GM18861 (cell line): ENCODE results near the gene CBR3.

Source experiments
- ATAC-seq: cut with Tn5 transposase; IDR thresholded peaks from one replicate; pipeline ENCODE4 v1.9.1; 2021; ENCODE audit not compliant: unreplicated experiment

The CBR3 gene

DNA sequence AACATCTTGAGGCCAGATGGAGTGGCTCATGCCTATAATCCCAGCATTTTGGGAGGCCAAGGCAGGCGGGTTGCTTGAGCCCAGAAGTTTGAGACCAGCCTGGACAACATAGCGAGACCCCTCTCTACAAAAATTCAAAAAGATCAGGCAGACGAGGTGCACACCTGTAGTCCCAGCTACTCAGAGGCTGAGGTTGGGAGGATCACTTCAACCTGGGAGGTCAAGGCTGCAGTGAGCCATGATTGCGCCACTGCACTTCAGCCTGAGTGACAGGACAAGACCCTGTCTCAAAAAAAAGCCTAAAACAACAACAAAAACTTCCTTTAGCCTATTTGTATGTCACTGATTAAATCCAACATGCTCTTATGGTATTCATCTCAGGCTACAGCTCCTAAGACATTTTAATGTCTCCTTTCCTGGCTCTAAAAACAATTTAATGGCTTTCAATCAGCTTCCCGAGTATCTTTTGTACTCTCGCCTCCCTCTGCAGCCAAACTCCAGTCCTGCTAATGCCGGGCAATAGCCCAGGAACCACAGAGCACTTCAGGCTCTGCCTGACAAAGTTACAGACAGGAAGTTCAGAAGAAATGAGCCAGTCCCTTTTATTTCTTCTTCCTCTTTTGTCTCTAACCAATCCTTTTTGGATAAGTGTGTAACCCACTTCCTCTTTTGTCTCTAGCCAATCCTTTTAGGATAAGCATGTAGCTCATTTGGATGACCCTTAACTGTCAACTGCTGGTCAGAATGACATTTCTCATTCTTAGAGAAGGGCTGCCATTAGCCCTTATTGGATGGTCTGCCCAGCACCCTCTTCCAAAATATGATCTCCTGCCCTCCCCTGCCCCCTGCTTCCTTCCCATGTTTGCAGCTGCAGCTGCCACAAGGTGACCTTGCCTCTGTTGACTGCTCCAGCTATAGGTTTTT is 15.2 kb downstream of the CBR3 start:
- peak; percentile 67 for ATAC-seq

DNA sequence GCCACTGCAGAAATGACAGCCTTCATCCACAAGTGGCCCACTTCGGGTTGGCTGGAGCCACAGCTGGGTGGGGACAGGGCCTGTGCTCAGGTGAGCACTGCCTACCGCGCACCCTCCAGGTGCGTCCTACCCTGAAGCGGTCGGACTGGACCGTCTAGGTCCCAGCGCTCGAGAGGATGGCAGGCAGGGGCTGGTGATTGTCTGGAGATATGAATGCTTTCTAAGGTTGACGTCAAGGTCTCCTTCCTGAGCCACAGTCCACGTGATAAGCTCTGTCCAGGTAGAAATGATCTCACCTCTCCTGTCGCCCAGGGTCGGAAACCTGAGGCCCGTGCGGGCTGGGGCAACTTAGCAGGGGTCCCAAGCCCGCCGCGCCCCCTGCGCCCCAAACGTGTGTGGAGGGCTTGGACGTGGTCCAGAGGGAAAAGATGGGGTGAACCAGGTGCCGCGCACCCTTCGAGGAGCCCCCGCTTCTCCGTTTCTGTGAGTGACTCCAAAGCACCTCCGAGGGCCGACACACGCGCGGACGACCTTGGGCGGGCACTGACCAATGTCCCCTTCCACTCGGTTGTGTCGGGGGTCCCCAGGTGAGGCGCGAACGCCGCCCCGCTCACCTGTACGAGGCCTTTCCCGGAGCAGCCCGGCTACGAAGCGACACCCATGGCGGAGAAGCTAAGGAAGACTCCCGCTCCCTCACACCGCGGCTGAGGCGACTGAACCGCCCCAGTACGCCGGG is 20.9 kb downstream of the CBR3 start:
- ATAC-seq, result no peak

DNA sequence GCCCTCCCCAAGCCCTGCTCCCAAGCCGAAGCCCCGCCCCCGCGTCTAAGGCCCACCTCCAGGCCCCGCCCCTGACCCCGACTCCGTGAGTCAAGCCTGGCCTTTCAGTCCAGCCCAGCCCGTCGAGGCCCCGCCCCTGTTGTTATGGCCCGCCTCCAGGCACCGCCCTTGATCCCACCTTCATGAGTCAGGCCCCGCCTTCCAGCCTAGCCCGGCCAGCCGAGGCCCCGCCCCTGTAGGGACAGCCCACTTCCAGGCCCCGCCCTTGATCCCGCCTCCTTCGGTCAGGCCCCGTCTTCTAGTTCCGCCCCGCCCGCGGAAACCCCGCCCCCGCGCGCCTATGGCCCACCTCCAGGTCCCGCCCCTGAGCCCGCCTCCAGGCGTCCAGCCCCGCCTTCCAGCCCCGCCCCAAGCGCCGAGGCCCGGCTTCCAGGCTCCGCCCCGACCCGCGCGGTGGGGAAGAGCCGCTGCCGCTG is 21.5 kb downstream of the CBR3 start:
- peak; percentile 71 for ATAC-seq

DNA sequence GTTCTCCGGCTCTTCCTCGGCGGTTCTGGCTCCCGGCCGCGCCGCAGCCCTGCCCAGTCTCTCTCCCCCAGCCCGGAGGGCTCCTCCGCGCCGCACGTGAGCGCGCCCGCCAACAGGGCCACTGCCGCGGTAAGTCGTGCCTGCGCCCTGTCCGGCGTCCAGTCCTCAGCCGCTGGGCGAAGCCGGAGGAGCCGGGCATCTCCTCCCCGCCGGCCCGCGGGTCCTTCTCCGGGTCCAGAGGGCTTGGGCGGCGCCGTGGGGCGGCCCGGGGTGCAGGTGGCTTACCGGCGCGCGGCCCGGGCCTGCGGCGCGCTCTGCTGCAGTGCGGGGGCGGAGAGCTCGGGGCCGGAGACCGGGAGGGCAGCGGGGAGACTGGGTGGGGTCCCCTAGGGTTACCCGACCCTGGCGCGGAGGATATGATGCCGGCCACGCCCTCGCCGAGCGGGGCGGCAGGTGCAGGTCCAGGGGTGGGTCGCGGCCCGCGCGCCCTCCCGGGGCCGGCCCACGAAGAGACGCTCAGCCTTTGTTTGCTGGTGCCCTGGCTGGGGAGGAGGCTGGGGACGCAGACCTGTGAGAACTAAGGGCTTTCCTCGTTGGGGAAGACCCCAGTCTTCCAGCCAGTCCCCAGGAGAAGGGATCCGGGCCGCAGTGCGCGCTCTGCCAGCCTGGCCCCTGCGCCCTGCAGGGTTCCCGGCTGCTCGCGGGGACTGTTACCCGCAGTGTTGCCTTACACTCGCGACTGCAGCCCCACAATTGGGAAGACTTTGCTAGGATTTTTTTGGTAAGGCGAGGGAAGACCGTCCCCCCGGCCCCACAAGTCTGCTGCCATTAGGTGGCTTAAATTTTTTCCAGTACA is 22.2 kb downstream of the CBR3 start, which contains the start of gene DOP1B:
Gene DOP1B (plus strand): TSS at position 10 of the 856 bp plus-strand sequence. CDS start 7,910 bp downstream, outside the sequence.
- ATAC-seq, result peak; percentile 20

DNA sequence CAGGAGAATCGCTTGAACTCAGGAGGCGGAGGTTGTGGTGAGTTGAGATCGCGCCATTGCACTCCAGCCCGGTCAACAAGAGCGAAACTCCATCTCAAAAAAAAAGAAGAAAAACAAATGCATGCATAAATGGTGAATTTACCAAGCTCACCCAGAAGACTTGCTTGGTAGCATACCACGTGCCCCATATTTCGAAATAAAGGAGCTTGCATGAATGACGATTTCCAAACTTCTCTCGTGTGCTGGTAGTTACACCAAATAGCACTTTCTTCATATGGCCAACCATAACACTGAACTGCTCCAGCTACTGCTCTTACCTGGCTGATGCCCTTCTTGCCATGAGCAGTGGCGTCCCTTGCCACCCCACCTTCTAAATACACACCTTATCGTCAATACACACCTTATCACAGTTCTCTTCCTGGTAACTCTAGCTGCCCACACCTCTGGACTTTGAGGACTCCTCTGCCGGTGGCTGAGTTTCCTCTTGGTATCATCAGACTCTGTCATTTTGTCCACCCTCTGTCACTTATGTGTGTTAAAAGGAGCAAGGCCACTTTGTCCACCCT is 24.6 kb downstream of the CBR3 start:
- no peak for ATAC-seq

DNA sequence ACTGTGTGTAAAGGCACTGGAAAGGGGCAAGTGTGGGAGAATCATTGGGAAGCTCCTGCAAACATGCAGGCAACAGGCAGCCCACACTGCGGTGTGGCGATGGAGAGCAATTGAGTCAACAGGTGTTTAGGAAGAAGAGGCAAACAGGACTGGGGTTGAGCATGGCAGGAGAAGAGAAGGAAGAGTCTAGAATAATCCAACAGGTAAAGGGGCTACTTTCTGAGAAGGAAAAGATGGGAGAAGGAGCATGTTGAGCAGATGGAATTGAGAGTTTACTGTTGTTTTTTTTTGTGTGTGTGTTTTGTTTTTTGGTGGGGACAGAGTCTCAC is 25.9 kb downstream of the CBR3 start:
- no peak for ATAC-seq

DNA sequence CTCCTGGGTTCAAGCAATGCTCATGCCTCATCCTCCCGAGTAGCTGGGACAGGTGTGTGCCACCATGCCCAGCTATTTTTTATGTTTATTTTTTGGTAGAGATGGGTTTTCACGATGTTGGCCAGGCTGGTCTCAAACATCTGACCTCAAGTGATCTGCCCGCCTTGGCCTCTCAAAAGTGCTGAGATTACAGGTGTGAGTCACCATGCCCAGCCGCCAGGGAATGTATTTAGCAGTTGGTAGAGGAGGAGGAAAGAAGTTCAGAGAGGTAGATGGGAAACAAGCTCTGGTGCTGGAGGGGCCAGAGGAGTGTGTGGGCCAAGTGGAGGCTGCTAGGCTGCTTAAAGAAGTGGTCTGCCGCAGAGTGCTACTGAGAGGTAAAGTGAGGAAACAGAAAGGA is 27.8 kb downstream of the CBR3 start:
- no peak for ATAC-seq

DNA sequence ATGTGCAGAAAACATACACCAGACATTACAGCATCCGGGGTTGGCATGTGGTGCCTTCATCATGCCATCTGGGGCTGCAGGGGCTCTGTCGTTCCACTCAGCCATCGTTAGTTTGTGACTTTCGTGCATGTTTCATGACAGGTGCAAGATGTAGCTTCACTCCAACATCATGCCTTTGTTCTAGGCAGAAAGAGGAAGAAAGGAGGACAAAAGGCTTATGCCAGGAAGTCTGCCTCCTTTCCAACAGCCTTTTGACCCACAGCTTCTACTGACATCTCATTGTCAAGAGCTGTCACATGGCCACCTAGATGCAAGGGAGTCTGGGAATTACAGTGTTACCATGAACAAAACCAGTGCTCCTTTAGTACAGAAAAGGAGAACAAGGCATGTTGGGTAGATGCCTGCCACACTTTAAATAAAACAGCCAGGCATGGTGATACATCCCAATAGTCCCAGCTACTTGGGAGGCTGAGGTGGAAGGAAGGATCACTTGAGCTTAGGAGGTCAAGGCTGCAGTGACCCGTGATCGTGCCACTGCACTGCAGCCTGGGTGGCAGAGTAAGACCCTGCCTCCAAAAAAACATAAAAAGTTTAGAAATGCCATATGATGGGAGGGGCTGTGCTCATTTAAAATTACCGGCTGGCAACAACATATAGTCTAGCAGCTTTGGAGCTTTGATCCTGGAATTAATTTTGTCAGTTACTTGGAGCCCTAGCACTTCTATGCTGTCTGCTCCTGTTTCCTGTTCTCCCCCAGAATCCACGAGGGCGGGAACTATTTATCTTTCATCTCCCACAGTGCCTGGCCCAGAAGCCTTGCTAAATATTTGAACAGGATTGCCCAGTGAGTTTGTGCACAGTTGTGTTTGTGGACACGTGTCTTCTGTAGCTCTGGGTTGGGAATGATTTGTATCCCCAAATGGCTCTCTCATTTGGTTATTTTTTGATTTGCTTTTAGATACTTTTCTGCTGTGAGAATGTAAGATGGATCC is 29.2 kb downstream of the CBR3 start:
- ATAC-seq, result no peak

DNA sequence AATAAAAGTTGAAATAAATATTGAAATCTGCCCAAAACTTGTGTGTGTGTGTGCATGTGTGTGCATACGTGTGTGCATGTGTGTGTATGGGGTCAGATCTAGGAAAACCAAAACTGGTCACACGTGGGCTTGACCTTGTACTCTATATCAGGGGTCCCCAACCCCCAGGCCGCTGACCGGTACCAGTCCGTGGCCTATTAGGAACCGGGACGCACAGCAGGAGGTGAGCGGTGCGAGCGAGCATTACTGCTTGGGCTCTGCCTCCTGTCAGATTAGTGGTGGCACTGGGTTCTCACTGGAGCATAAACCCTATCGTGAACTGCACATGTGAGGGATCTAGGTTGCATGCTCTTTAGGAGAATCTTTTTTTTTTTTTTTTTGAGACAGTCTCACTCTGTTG is 30.5 kb downstream of the CBR3 start:
- ATAC-seq, result no peak

DNA sequence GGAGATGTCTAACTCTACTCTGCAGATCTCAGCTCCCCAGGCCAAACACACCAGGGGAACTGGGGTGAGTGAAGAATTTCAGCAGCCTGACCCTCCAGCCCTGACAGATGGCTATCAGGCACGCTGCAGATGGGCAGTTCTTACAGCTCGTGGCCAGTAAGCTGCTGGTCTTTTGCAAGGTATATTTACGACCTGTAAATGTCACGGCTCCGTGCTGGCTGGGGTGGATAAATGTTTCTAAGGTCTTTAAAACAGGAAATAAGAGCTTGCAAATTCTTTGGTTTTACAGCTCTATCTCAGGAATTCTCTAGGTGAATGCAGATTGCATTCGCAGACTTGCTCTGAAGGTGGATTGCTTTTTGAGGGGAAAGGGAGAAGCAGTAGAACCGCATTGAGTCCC is 31.8 kb downstream of the CBR3 start:
- ATAC-seq, result no peak

DNA sequence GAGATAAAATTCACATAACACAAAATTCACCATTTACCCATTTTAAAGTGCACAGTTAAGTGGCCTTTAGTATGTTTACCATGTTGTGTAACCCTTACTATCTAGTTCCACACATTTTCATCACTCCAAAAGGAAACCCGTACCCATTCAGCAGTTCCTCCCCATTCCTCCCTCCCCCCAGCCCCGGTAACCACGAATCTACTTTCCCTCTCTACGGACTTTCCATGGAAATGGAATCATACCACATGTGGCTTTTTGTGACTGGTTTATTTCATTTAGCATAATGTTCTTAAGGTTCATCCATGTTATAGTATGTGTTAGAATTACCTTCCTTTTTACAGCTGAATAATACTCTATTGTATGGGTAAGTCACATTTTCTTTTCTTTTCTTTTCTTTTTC is 32.7 kb downstream of the CBR3 start:
- ATAC-seq, result no peak

DNA sequence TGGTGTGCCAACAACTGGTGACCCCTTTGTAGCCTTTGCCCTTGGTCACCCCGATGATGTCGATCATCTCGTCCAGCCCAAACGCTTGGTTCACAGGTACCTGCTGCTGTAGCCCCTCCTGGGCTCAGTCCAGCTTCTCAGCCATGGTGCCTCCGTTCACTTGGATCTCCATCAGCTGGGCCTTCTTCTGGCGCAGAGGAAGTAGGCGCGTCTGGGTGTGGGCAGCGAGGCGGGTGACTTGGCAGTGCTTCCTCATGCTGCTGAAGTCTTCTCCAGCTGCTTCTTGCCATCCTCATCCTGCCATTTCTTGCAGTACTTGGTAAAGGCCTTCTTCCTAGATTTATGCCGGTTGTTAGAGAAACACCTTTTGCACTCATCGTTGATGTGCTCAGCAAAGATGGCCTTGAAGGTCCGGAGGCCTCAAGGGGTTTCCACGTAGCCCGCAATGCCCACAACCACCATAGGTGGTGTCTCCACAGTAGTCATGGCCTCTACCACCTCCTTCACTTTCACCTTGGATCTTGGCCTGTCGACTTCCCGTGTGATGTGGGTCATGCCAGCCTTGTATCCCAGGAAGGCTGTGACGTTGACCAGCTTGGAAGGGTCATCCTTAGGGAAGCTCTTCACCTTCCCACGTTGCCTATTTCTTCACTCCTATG is 34.7 kb downstream of the CBR3 start:
- no peak for ATAC-seq

DNA sequence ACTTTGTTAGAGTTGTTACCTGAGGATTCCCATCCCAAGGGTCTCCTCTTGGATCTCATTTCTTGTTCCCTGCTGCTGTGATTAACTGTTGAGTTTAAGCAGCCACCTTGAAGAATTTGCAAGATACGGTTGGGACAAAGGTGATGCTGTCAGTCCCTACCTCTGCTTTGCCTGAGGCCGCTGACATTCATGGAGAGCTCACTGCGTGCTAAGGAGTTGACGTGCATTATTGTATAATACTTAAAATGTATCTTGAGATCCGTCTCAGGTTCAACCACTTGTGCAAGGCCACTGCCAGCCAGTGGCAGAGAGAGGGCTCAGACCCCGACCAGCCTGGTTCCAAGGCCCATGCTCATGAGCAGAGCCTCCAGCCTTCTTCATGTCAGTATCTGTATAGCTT is 35.9 kb downstream of the CBR3 start:
- ATAC-seq, result no peak

DNA sequence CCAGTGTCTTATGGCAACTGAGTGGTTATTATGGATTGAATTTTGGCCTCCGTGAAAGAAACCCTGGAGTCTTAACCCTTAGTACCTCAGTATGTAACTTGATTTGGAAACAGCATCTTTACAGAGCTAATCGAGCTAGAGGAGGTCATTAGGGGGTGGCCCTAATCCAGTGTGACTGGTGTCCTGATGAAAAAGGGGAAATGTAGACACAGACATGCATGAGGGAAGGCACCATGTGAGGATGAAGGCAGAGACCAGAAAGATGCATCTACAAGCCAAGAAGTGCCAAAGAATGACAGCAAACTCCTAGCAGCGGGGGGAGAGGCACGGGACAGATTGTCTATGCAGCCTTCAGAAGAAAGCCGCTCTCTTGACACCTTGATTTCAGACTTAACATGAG is 36.5 kb downstream of the CBR3 start:
- no peak for ATAC-seq

DNA sequence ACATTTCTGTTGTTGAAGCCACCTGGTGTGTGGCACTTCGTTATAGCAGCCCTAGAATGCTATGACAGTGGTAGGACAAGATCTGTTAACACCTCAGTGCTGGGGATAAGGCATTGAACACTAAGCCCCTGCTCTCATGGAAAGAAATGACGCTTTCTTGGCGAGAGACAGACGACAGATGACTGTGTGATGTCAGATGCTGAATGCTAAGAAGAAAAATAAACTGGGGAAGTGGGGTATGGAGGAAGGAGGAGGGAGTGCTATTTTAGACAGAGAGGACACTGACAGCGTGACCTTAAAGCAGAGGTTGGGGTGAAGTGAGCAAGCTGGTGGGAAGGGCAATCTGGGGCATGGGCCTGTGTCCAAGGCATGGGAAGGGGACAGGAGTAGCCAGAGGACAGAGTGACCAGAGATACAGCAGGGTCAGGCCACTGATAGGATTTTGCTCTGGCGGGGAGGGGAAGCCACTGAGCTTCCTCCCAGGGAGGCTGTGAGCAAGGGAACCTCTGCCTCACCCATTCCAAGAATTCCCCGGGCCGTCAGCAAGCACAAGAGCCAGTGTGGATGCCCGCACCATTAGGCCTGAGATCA is 37.0 kb downstream of the CBR3 start:
- no peak for ATAC-seq

DNA sequence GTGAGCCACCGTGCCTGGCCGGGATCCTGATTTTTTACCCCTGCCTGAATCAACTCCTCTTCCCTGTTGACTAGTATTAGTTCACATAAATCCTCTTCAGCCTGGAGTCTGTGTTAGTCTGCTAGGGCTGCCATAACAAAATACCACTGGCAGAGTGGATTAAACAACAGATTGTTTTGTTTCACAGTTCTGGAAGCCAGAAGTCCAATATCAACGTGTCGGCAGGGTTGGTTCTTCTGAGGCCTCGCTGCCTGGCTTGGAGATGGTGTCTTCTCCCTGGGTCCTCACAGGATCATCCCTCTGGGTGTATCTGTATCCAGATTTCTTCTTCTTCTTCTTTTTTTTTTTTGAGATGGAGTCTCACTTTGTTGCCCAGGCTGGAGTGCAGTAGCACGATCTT is 39.9 kb downstream of the CBR3 start:
- ATAC-seq, result no peak

DNA sequence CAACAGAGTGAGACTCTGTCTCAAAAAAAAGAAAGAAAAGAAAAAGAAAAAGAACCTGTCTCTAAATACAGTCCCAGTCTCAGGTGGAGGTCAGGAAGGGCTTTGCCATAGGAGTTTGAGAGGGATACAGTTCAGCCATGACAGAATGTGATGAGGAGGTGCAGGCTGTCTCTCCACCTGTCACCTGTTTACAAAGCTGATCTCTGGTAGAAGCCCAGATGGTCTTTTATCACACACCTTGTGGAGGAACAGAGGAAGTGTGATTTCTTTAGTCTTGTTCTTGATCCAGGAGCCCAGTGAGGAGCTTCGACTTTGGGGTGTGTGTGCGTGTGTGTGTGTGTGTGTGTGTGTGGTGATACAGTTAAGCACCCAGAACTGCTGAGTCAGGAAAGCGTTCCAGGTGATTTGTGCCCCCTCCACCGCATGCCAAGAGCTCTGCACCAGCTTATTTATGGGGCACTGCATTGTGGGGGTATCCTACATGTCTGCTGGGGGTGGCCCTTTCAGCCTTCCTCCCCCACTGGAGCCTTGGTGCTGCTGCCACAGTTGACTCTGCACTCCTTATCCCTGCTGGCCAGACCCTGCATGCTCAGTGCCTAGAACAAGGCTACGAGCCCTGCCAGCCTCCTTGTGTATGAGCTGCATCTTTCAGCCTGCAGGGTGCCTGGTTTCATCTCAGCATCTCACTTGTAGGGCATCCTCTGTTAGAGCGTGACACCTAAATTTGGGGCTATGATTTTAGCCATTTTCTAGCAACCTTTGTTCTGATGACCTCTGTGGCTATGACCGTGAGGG is 41.1 kb downstream of the CBR3 start:
- no peak for ATAC-seq

DNA sequence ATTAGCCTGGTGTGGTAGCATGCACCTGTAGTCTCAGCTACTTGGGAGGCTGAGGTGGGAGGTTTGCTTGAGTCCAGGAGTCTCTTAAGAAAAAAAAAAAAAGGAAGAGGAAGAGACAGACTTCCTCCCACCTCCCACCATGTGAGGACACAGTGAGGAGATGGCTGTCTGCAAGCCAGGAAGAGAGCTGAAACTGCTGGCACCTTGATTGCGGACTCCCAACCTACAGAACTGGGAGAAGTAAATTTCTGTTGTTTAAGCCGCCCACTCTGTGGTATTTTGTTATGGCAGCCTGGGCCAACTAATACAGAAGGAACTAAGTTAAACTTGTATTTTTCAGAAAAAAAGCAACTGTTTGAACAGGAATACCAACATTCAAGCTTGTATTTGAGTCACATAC is 43.5 kb downstream of the CBR3 start:
- ATAC-seq, result no peak
